K562 (cell line): ENCODE measurements around the gene LCE1F. TPM values are rescaled to one million over a fixed set of nuclear protein-coding genes. Genes with fewer than 3 reads are reported as not detected.

Experiments
- ATAC-seq: fragments of 200-7000 bp; cut with Tn5 transposase; 3 replicates; pipeline ENCODE4 v1.9.1; 2020; ENCODE audit warnings: moderate library complexity
- BruUV-seq: library from RNA; stranded (reverse); fragments of 400-500 nt; replicated peaks from 2 replicates; lab custom pipeline; 2021; lab: Mats Ljungman, UMichigan
- CTCF ChIA-PET: fragments of 300-600 bp; formaldehyde crosslinking; extraction: SDS; loops from one replicate; lab custom pipeline; 2021; ENCODE audit warnings: low intra/inter-chr PET ratio; lab: Yijun Ruan, JAX
- POLR2A ChIA-PET: fragments of 300-600, 350-650 bp; sonication (Branson Sonifier 250); formaldehyde crosslinking; extraction: SDS; loops from one replicate; lab custom pipeline; 2021; ENCODE audit warnings: antibody characterized with exemption, inconsistent platforms; lab: Yijun Ruan, JAX
- DNase-seq, 4 experiments: peaks; one replicate each; pipeline versions ENCODE4 v3.0.0 to v3.0.0-alpha.2; 2011 to 2018; ENCODE audit warnings: low spot score in 3 of 4, mixed read lengths in 3 of 4; ENCODE audit errors: extremely low read depth in 1 of 4
- FAIRE-seq: peaks from 2 replicates; lab custom pipeline; 2011; peaks lifted over from hg19 to GRCh38; lab: Jason Lieb, UNC
- H2AFZ ChIP-seq: 2 replicates; pipeline ENCODE4 v1.6.0; 2011; ENCODE audit warnings: low read depth, low read length, control low read depth, inconsistent platforms
- H3K27ac ChIP-seq: fragments of 200-600 bp; 3 replicates; pipeline ENCODE4 v1.8.0; 2011; ENCODE audit warnings: low read depth, mild to moderate bottlenecking, control low read depth, inconsistent platforms, low read length, moderate library complexity, mixed read lengths; ENCODE audit errors: extremely low read depth
- H3K27me3 ChIP-seq, 2 experiments: fragments of 300-600 bp in 1 of 2; 2 replicates in 1 of 2; 3 replicates in 1 of 2; pipeline versions ENCODE4 v1.6.0 to v1.8.0; 2011; ENCODE audit warnings: inconsistent platforms in 2 of 2, low read length in 2 of 2, mild to moderate bottlenecking in 1 of 2, mixed read lengths in 1 of 2, moderate library complexity in 1 of 2; ENCODE audit not compliant: control insufficient read depth in 2 of 2, insufficient read depth in 2 of 2
- H3K36me3 ChIP-seq: fragments of 300-600 bp; 3 replicates; pipeline ENCODE4 v1.8.0; 2011; ENCODE audit warnings: mild to moderate bottlenecking, low read length, inconsistent platforms; ENCODE audit not compliant: control insufficient read depth, insufficient read depth
- H3K4me1 ChIP-seq, 2 experiments: fragments of 200-600 bp in 1 of 2; replicated peaks in 1 of 2; 2 replicates in 1 of 2; 3 replicates in 1 of 2; pipeline versions ENCODE4 v1.5.1 to v1.8.0; 2011; ENCODE audit warnings: inconsistent platforms in 2 of 2, low read length in 2 of 2, mild to moderate bottlenecking in 1 of 2, mixed read lengths in 1 of 2, moderate library complexity in 1 of 2; ENCODE audit not compliant: control insufficient read depth in 2 of 2, insufficient read depth in 2 of 2
- H3K4me2 ChIP-seq: 2 replicates; pipeline ENCODE4 v1.6.1; 2011; ENCODE audit warnings: low read length, control low read depth, inconsistent platforms, mixed read lengths; ENCODE audit not compliant: insufficient read depth
- H3K4me3 ChIP-seq: fragments of 200-600 bp; sonication (generic), shearing (Covaris generic); 2 replicates; pipeline ENCODE4 v1.5.1; 2016; ENCODE audit warnings: control low read depth, inconsistent platforms
- H3K79me2 ChIP-seq: fragments of 200-600 bp; 3 replicates; pipeline ENCODE4 v1.8.0; 2011; ENCODE audit warnings: low read length, inconsistent platforms; ENCODE audit not compliant: control insufficient read depth, insufficient read depth
- H3K9ac ChIP-seq, 2 experiments: 2 replicates each; pipeline versions ENCODE4 v1.6.0 to v1.6.1; 2011; ENCODE audit warnings: low read depth in 2 of 2, low read length in 2 of 2, control low read depth in 1 of 2, inconsistent platforms in 1 of 2, mild to moderate bottlenecking in 1 of 2, mixed read lengths in 1 of 2; ENCODE audit not compliant: insufficient read depth in 1 of 2
- H3K9me1 ChIP-seq: one replicate; pipeline ENCODE4 v1.6.0; 2011; ENCODE audit warnings: inconsistent platforms, mild to moderate bottlenecking, low read length, moderate library complexity; ENCODE audit not compliant: control insufficient read depth, insufficient read depth
- H3K9me3 ChIP-seq: replicated peaks from 2 replicates; pipeline ENCODE4 v1.5.1; 2011; ENCODE audit warnings: low read depth, low read length, inconsistent platforms; ENCODE audit not compliant: control insufficient read depth, insufficient read depth
- H4K20me1 ChIP-seq: replicated peaks from 2 replicates; pipeline ENCODE4 v1.6.1; 2011; ENCODE audit warnings: low read length, inconsistent platforms, mixed read lengths; ENCODE audit not compliant: control insufficient read depth, insufficient read depth
- ELF1 ChIP-seq: fragments of 200-800 bp; sonication (Bioruptor generic); IDR thresholded peaks from 2 replicates; pipeline ENCODE4 v1.6.1; 2016; ENCODE audit warnings: missing genetic modification characterization, missing compliant biosample characterization
- FOXJ3 ChIP-seq: sonication (generic); formaldehyde crosslinking; IDR thresholded peaks from 2 replicates; pipeline ENCODE4 v1.4.0; 2020; ENCODE audit warnings: mild to moderate bottlenecking, missing genetic modification reagents
- GATA2 ChIP-seq: sonication (generic); formaldehyde crosslinking; IDR thresholded peaks from 2 replicates; pipeline ENCODE4 v1.4.0; 2020; ENCODE audit warnings: mild to moderate bottlenecking, missing genetic modification reagents
- HDAC3 ChIP-seq: fragments of 450-650 bp; IDR thresholded peaks from 2 replicates; pipeline ENCODE4 v1.6.1; 2018; ENCODE audit warnings: borderline replicate concordance, mild to moderate bottlenecking, moderate library complexity; ENCODE audit not compliant: partially characterized antibody
- IRF9 ChIP-seq: fragments of 450-650 bp; IDR thresholded peaks from 2 replicates; pipeline ENCODE4 v1.6.1; 2016; ENCODE audit warnings: missing biosample characterization, missing genetic modification characterization
- KLF6 ChIP-seq: fragments of 250-450 bp; sonication (Bioruptor Pico); IDR thresholded peaks from 2 replicates; pipeline ENCODE4 v1.4.0; 2020; ENCODE audit warnings: mild to moderate bottlenecking, moderate library complexity, borderline replicate concordance
- PRDM10 ChIP-seq: fragments of 450-650 bp; IDR thresholded peaks from 2 replicates; pipeline ENCODE4 v1.6.1; 2018; ENCODE audit not compliant: partially characterized antibody
- SP1 ChIP-seq: sonication (generic); formaldehyde crosslinking; IDR thresholded peaks from 2 replicates; pipeline ENCODE4 v1.8.1; 2022; ENCODE audit warnings: mild to moderate bottlenecking, missing genetic modification reagents
- ZNF280A ChIP-seq: fragments of 450-650 bp; IDR thresholded peaks from 2 replicates; pipeline ENCODE4 v1.6.1; 2018; ENCODE audit warnings: mild to moderate bottlenecking, low read depth; ENCODE audit not compliant: partially characterized antibody
- ZNF431 ChIP-seq: sonication (generic); formaldehyde crosslinking; IDR thresholded peaks from 2 replicates; pipeline ENCODE4 v1.8.0; 2022; ENCODE audit warnings: mild to moderate bottlenecking, missing genetic modification reagents
- ZNF717 ChIP-seq: fragments of 250-450 bp; sonication (Bioruptor Pico); IDR thresholded peaks from 2 replicates; pipeline ENCODE4 v1.5.0; 2021
- ZNF780A ChIP-seq: fragments of 250-450 bp; sonication (Bioruptor Pico); IDR thresholded peaks from 2 replicates; pipeline ENCODE4 v1.5.0; 2021; ENCODE audit warnings: mild to moderate bottlenecking
- ZNF785 ChIP-seq: fragments of 250-450 bp; sonication (Bioruptor Pico); IDR thresholded peaks from 2 replicates; pipeline ENCODE4 v1.4.0; 2020; ENCODE audit warnings: mild to moderate bottlenecking
- WGBS: fragments of 100-300 bp; shearing (Covaris generic); methylation state at CpG from one replicate; pipeline ENCODE4 v1.1.6; 2016; ENCODE audit warnings: low coverage, mixed read lengths; ENCODE audit not compliant: insufficient coverage; ENCODE audit errors: missing lambda C conversion rate; 5-methylcytosine and 5-hydroxymethylcytosine counted together
- in situ Hi-C: fragments of 300-500 bp; cut with MboI; formaldehyde crosslinking; loops from 4 replicates; pipeline ENCODE4 v1.15.0; 2018; ENCODE audit warnings: inconsistent platforms, mixed read lengths
- intact Hi-C: fragments of 100-400 bp; cut with micrococcal nuclease; formaldehyde crosslinking; loops from 2 replicates; pipeline ENCODE4 v1.14.2; 2022
- polyA plus RNA-seq, 8 experiments: library from polyadenylated mRNA; depleted of rRNA in 4 of 8; stranded (reverse) in 5 of 8; unstranded in 3 of 8; fragments of >200 nt; fragmentation: Nextera tagmentation in 2 of 8; fragmentation: Illumina TruSeq in 1 of 8; extraction: Ambion mirVana in 2 of 8; extraction: Trizol in 1 of 8; gene quantifications; 2 replicates each; pipeline versions ENCODE4 v1.2.1 to v1.2.3, GENCODE V29; 2011 to 2014; ENCODE audit warnings: inconsistent platforms in 1 of 8, missing spikeins in 1 of 8
- total RNA-seq, 7 experiments: library from RNA; depleted of rRNA in 6 of 7; stranded (reverse); fragments of >200 nt in 6 of 7; fragmentation: Illumina TruSeq in 2 of 7; extraction: Trizol in 2 of 7; gene quantifications; 2 replicates each; pipeline versions ENCODE4 v1.2.1 to v1.2.3, GENCODE V29; 2011 to 2021; ENCODE audit warnings: low replicate concordance in 1 of 7

Gene LCE1F
- total and polyA plus RNA-seq, 9 of the 15 experiments (the other 6 are each of a cell fraction or from before 2014, with no cell fraction given), result not detected

- H3K36me3 ChIP-seq, result no peaks in the 10 kb centered on the region
- H3K4me2 ChIP-seq, result peak overlapping the region; percentile 29; the same call in 1 of the 2 replicates
- no peaks in the 10 kb centered on the region for H3K27me3 ChIP-seq
- no peaks in the 10 kb centered on the region for H3K4me1 ChIP-seq
- BruUV-seq, result no TSS peak
- no peak for TF ChIP-seq ELF1 (tag)
- TF ChIP-seq ZNF280A, result no peak
- TF ChIP-seq FOXJ3 (CRISPR knock-in tag), result no peak
- no peak for TF ChIP-seq HDAC3
- TF ChIP-seq ZNF717 (CRISPR knock-in tag), result no peak
- TF ChIP-seq SP1 (CRISPR knock-in tag), result no peak
- TF ChIP-seq ZNF431, result no peak
- TF ChIP-seq KLF6, result no peak
- TF ChIP-seq PRDM10, result no peak
- no peak for TF ChIP-seq ZNF780A (CRISPR knock-in tag)
- TF ChIP-seq IRF9 (tag), result no peak
- no peak for TF ChIP-seq ZNF785 (CRISPR knock-in tag)
- no peak for TF ChIP-seq GATA2
- TF ChIP-seq, all 486 proteins: peak for 0
- Histone ChIP-seq H3K9me3 (no peaks in the 10 kb centered on the region), H3K9ac (no peak overlapping the region), H3K79me2 (no peaks in the 10 kb centered on the region), H3K27ac (no peak overlapping the region), H3K4me3 (no peak overlapping the region), H2AFZ (peak overlapping the region; percentile 59), H4K20me1 (no peaks in the 10 kb centered on the region), H3K9me1 (no peaks in the 10 kb centered on the region)
- in situ Hi-C loops (no loop called here), intact Hi-C loops (loop anchor here (10.0 kb wide), 1 partner anchor 91 kb away; no protein-coding TSS in a partner anchor)
- DNase-seq (no peak), FAIRE-seq (no peak), ATAC-seq (no peak; the same call in 2 of the 3 replicates)
- ChIA-PET CTCF (no interaction called here), POLR2A (no interaction called here)
- WGBS, result 12% methylated on average over 6 of the region's 6 CpGs
Observed at GRCh38 chr1:152745765-152746444, 29.0 kb upstream of the LCE1F start.
